HepG2 (cell line): Measurements from ENCODE around the gene TMEM97. TPM values are rescaled to one million over a fixed set of nuclear protein-coding genes. Genes with fewer than 3 reads are reported as not detected.
A peak's percentile ranks its signal among the peaks of the same experiment; 100 is the strongest.

Experiments used
- CBX2 ChIP-seq, 2 experiments: fragments of 200-600 bp in 1 of 2; sonication (generic); formaldehyde crosslinking in 1 of 2; IDR thresholded peaks; 2 replicates each; pipeline versions ENCODE4 v1.7.0 to v1.8.1; 2018 to 2022; ENCODE audit warnings: low read depth in 2 of 2, low read length in 1 of 2, mild to moderate bottlenecking in 1 of 2, missing genetic modification reagents in 1 of 2
- CEBPB ChIP-seq: IDR thresholded peaks from 2 replicates; pipeline ENCODE4 v1.6.1; 2011; ENCODE audit warnings: low read depth, low read length, improper control_type of control experiment, borderline replicate concordance
- HDAC2 ChIP-seq: sonication (generic); formaldehyde crosslinking; IDR thresholded peaks from 2 replicates; pipeline ENCODE4 v1.4.0; 2020; ENCODE audit warnings: missing genetic modification reagents
- HMGA1 ChIP-seq: sonication (generic); formaldehyde crosslinking; conservative IDR thresholded peaks from 2 replicates; pipeline ENCODE4 v1.4.0; 2020; ENCODE audit warnings: missing genetic modification reagents
- HNF4A ChIP-seq: sonication (generic); formaldehyde crosslinking; IDR thresholded peaks from 2 replicates; pipeline ENCODE4 v1.4.0; 2020; ENCODE audit warnings: missing genetic modification reagents
- KAT7 ChIP-seq: IDR thresholded peaks from 2 replicates; pipeline ENCODE4 v1.6.1; 2018; ENCODE audit warnings: borderline replicate concordance, missing compliant biosample characterization
- KDM5B ChIP-seq: sonication (generic); formaldehyde crosslinking; IDR thresholded peaks from 2 replicates; pipeline ENCODE4 v1.4.0; 2020; ENCODE audit warnings: missing genetic modification reagents, mild to moderate bottlenecking, borderline replicate concordance
- MATR3 ChIP-seq: sonication (generic); formaldehyde crosslinking; IDR thresholded peaks from 2 replicates; pipeline ENCODE4 v1.4.0; 2020; ENCODE audit warnings: missing genetic modification reagents
- MIXL1 ChIP-seq: IDR thresholded peaks from 2 replicates; pipeline ENCODE4 v1.6.1; 2016
- NR2F1 ChIP-seq, 2 experiments: fragments of 450-650 bp in 1 of 2; formaldehyde crosslinking in 1 of 2; IDR thresholded peaks; 2 replicates each; pipeline versions ENCODE4 v1.5.0 to v1.6.1; 2016 to 2020; ENCODE audit warnings: mild to moderate bottlenecking in 1 of 2, missing compliant biosample characterization in 1 of 2, missing genetic modification reagents in 1 of 2, moderate library complexity in 1 of 2
- NRL ChIP-seq: sonication (generic); formaldehyde crosslinking; IDR thresholded peaks from 2 replicates; pipeline ENCODE4 v1.5.0; 2020; ENCODE audit warnings: missing genetic modification reagents, mild to moderate bottlenecking, moderate library complexity, borderline replicate concordance
- PHF20 ChIP-seq: sonication (generic); formaldehyde crosslinking; IDR thresholded peaks from 2 replicates; pipeline ENCODE4 v1.5.0; 2020; ENCODE audit warnings: mild to moderate bottlenecking, missing genetic modification reagents
- PHF21A ChIP-seq: sonication (generic); formaldehyde crosslinking; IDR thresholded peaks from 2 replicates; pipeline ENCODE4 v1.5.0; 2020; ENCODE audit warnings: mild to moderate bottlenecking, missing genetic modification reagents
- POLR2AphosphoS5 ChIP-seq: IDR thresholded peaks from 2 replicates; pipeline ENCODE4 v1.6.1; 2012; ENCODE audit warnings: low read depth, low read length
- RARA ChIP-seq: IDR thresholded peaks from 2 replicates; pipeline ENCODE4 v1.6.1; 2016; ENCODE audit warnings: missing genetic modification reagents, missing compliant biosample characterization
- SIX4 ChIP-seq: sonication (generic); formaldehyde crosslinking; IDR thresholded peaks from 2 replicates; pipeline ENCODE4 v1.4.0; 2020; ENCODE audit warnings: missing genetic modification reagents
- SOX13 ChIP-seq, 3 experiments: fragments of 450-650 bp in 1 of 3; sonication (generic) in 1 of 3; formaldehyde crosslinking in 1 of 3; IDR thresholded peaks in 2 of 3; conservative IDR thresholded peaks in 1 of 3; 2 replicates each; pipeline versions ENCODE4 v1.5.0 to v1.6.1; 2016 to 2020; ENCODE audit warnings: antibody characterized with exemption in 1 of 3, mild to moderate bottlenecking in 1 of 3, missing compliant biosample characterization in 1 of 3, missing genetic modification reagents in 1 of 3, moderate library complexity in 1 of 3
- TBX2 ChIP-seq: sonication (generic); formaldehyde crosslinking; IDR thresholded peaks from 2 replicates; pipeline ENCODE4 v1.5.0; 2020; ENCODE audit warnings: missing genetic modification reagents, mild to moderate bottlenecking, borderline replicate concordance
- TP53 ChIP-seq: sonication (generic); formaldehyde crosslinking; conservative IDR thresholded peaks from 2 replicates; pipeline ENCODE4 v1.4.0; 2020; ENCODE audit warnings: missing genetic modification reagents
- ZBTB38 ChIP-seq: sonication (generic); formaldehyde crosslinking; IDR thresholded peaks from 2 replicates; pipeline ENCODE4 v1.5.1; 2020; ENCODE audit warnings: mild to moderate bottlenecking, missing genetic modification reagents
- ZFP90 ChIP-seq: sonication (generic); formaldehyde crosslinking; IDR thresholded peaks from 2 replicates; pipeline ENCODE4 v1.8.0; 2022; ENCODE audit warnings: missing genetic modification reagents, mild to moderate bottlenecking, inconsistent platforms, borderline replicate concordance
- ZNF160 ChIP-seq: sonication (generic); formaldehyde crosslinking; IDR thresholded peaks from 2 replicates; pipeline ENCODE4 v1.8.0; 2022; ENCODE audit warnings: mild to moderate bottlenecking, inconsistent platforms, missing genetic modification reagents
- ZNF232 ChIP-seq: sonication (generic); formaldehyde crosslinking; IDR thresholded peaks from 2 replicates; pipeline ENCODE4 v1.4.0; 2020; ENCODE audit warnings: missing genetic modification reagents, borderline replicate concordance
- ZNF879 ChIP-seq: sonication (generic); formaldehyde crosslinking; IDR thresholded peaks from 2 replicates; pipeline ENCODE4 v1.8.1; 2023; ENCODE audit warnings: missing genetic modification reagents
- polyA plus RNA-seq, 8 experiments: library from polyadenylated mRNA; depleted of rRNA in 3 of 8; stranded (reverse) in 7 of 8; unstranded in 1 of 8; fragments of >200 nt; fragmentation: Illumina TruSeq in 4 of 8; extraction: Trizol in 4 of 8; gene quantifications; 2 replicates each; pipeline versions ENCODE4 v1.2.1 to v1.2.3, GENCODE V29; 2011 to 2016; ENCODE audit warnings: low read depth in 4 of 8, missing spikeins in 1 of 8, mixed read lengths in 1 of 8; ENCODE audit not compliant: insufficient read depth in 1 of 8
- total RNA-seq, 5 experiments: library from RNA; depleted of rRNA; stranded (reverse); fragments of >200 nt; fragmentation: Illumina TruSeq; extraction: Trizol; gene quantifications; 2 replicates each; pipeline ENCODE4 v1.2.3, GENCODE V29; 2016; ENCODE audit warnings: low read depth in 1 of 5
- TF ChIP-seq, protein P1 (sequence below): sonication (generic); formaldehyde crosslinking; IDR thresholded peaks from 2 replicates; pipeline ENCODE4 v1.4.0; 2020; ENCODE audit warnings: missing genetic modification reagents, borderline replicate concordance
- TF ChIP-seq, protein P2 (sequence below): sonication (generic); formaldehyde crosslinking; IDR thresholded peaks from 2 replicates; pipeline ENCODE4 v1.5.0; 2020; ENCODE audit warnings: missing genetic modification reagents, mild to moderate bottlenecking, borderline replicate concordance
- TF ChIP-seq, protein P3 (sequence below): sonication (generic); formaldehyde crosslinking; IDR thresholded peaks from 2 replicates; pipeline ENCODE4 v1.4.0; 2020; ENCODE audit warnings: missing genetic modification reagents

Gene TMEM97
- total and polyA plus RNA-seq, 2 of the 13 experiments (the other 11 are each of a cell fraction or from before 2014, with no cell fraction given): 69.6 to 137 TPM

DNA sequence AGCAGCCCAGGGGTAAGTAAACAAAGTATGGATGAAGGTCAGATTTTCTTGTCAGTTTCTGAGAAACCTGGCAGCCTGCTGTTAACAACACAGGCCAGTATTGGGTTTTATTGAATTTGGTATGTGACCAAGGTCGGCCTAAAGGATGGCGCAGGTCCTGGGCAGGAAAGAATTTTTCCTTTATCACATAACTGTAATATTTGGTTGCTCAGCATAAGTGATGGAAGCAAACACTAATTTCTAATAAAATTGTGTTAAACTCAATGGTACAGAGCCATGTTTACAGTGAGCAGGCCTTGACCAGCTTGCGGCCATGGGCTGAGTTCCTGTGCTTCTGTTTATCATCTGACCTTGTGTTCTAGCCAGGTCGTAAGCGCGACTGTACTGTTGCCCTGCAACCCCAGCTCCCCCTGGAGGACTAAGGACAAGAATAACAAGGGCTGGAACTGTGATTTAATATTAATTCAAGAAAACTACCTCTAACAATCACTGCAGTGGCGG, 27.8 kb downstream of the TMEM97 start (continued):
- TF ChIP-seq, protein P1, sequence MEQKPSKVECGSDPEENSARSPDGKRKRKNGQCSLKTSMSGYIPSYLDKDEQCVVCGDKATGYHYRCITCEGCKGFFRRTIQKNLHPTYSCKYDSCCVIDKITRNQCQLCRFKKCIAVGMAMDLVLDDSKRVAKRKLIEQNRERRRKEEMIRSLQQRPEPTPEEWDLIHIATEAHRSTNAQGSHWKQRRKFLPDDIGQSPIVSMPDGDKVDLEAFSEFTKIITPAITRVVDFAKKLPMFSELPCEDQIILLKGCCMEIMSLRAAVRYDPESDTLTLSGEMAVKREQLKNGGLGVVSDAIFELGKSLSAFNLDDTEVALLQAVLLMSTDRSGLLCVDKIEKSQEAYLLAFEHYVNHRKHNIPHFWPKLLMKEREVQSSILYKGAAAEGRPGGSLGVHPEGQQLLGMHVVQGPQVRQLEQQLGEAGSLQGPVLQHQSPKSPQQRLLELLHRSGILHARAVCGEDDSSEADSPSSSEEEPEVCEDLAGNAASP (CRISPR knock-in tag): 0 out of 2 replicates have a peak, but pooled peaks have one; percentile 19
- TF ChIP-seq CBX2 (IDR thresholded peaks at IDR 0.05; ENCODE audit: low read depth, low read length) (no peak), CBX2 (CRISPR knock-in tag; IDR thresholded peaks at IDR 0.05; ENCODE audit: low read depth) (no peak), HDAC2 (CRISPR knock-in tag) (peak; percentile 57), SOX13 (IDR thresholded peaks at IDR 0.05) (no peak), SOX13 (CRISPR knock-in tag; conservative IDR thresholded peaks at IDR 0.05 in 1 of 2, IDR thresholded peaks at IDR 0.05 in 1 of 2) (no peak), NRL (no peak), POLR2AphosphoS5 (no peak), ZNF232 (CRISPR knock-in tag) (peak; percentile 68; the same call in 1 of the 2 replicates), KAT7 (CRISPR knock-in tag) (0 out of 2 replicates have a peak, but pooled peaks have one; percentile 25), ZFP90 (0 out of 2 replicates have a peak, but pooled peaks have one; percentile 47), NR2F1 (CRISPR knock-in tag; IDR thresholded peaks at IDR 0.05) (peak; percentile 25 to 45; a peak in 2 of 4 replicates), TP53 (CRISPR knock-in tag) (no peak), PHF20 (CRISPR knock-in tag) (no peak), ZNF879 (CRISPR knock-in tag) (no peak), HNF4A (CRISPR knock-in tag) (peak; percentile 39; the same call in 1 of the 2 replicates), RARA (peak; percentile 67), ZBTB38 (CRISPR knock-in tag) (peak; percentile 65; the same call in 1 of the 2 replicates), MIXL1 (CRISPR knock-in tag) (peak; percentile 58; the same call in 1 of the 2 replicates), TBX2 (CRISPR knock-in tag) (no peak; the same call in 1 of the 2 replicates), CEBPB (no peak), HMGA1 (CRISPR knock-in tag) (no peak), ZNF160 (CRISPR knock-in tag) (no peak), PHF21A (peak; percentile 51; the same call in 1 of the 2 replicates), SIX4 (no peak), MATR3 (CRISPR knock-in tag) (no peak), KDM5B (CRISPR knock-in tag) (no peak)
- TF ChIP-seq, protein P2, sequence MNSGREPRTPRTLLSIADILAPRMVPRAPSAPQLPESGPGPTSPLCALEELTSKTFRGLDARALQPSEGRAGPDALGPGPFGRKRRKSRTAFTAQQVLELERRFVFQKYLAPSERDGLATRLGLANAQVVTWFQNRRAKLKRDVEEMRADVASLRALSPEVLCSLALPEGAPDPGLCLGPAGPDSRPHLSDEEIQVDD (CRISPR knock-in tag): no peak
- TF ChIP-seq, protein P3, sequence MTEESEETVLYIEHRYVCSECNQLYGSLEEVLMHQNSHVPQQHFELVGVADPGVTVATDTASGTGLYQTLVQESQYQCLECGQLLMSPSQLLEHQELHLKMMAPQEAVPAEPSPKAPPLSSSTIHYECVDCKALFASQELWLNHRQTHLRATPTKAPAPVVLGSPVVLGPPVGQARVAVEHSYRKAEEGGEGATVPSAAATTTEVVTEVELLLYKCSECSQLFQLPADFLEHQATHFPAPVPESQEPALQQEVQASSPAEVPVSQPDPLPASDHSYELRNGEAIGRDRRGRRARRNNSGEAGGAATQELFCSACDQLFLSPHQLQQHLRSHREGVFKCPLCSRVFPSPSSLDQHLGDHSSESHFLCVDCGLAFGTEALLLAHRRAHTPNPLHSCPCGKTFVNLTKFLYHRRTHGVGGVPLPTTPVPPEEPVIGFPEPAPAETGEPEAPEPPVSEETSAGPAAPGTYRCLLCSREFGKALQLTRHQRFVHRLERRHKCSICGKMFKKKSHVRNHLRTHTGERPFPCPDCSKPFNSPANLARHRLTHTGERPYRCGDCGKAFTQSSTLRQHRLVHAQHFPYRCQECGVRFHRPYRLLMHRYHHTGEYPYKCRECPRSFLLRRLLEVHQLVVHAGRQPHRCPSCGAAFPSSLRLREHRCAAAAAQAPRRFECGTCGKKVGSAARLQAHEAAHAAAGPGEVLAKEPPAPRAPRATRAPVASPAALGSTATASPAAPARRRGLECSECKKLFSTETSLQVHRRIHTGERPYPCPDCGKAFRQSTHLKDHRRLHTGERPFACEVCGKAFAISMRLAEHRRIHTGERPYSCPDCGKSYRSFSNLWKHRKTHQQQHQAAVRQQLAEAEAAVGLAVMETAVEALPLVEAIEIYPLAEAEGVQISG (CRISPR knock-in tag): peak; percentile 56
